HS-5 (cell line): ENCODE measurements around the gene ZNF578.
"Not testable (repeated sequence)": the region's sequence is repeated elsewhere in the genome, so short reads cannot be mapped to it uniquely, and the experiment has no call there.

Experiments used
- DNase-seq: peaks from one replicate; pipeline ENCODE4 v3.0.0-alpha.2; 2012; ENCODE audit warnings: low read depth

Gene ZNF578

GRCh38 chr19:52561611-52562010, 108.3 kb downstream of the ZNF578 start:
- DNase-seq: not testable (repeated sequence)
